DOHH2 (cell line): ENCODE results near the gene CEP20.

Experiments
- H3F3A ChIP-seq: fragments of 200-600 bp; sonication (generic), shearing (Covaris generic); 2 replicates; pipeline ENCODE4 v1.6.0; 2016; ENCODE audit warnings: antibody characterized with exemption, mild to moderate bottlenecking; ENCODE audit not compliant: control insufficient read depth, insufficient read depth
- H3K27ac ChIP-seq: fragments of 200-600 bp; sonication (generic); 2 replicates; pipeline ENCODE4 v1.5.1; 2014; ENCODE audit warnings: low read depth, mild to moderate bottlenecking, low read length, moderate library complexity
- H3K27me3 ChIP-seq: fragments of 200-600 bp; sonication (generic); 2 replicates; pipeline ENCODE4 v1.6.1; 2014; ENCODE audit warnings: mild to moderate bottlenecking, low read length, mixed read lengths; ENCODE audit not compliant: control insufficient read depth
- H3K36me3 ChIP-seq: fragments of 200-600 bp; sonication (generic); 2 replicates; pipeline ENCODE4 v1.6.1; 2014; ENCODE audit warnings: mild to moderate bottlenecking, low read length, moderate library complexity, mixed read lengths; ENCODE audit not compliant: control insufficient read depth
- H3K4me1 ChIP-seq: fragments of 200-600 bp; sonication (generic); 2 replicates; pipeline ENCODE4 v1.6.1; 2014; ENCODE audit warnings: mild to moderate bottlenecking, low read length, mixed read lengths; ENCODE audit not compliant: control insufficient read depth
- H3K4me2 ChIP-seq: fragments of 200-600 bp; sonication (generic); 2 replicates; pipeline ENCODE4 v1.6.0; 2014; ENCODE audit warnings: mild to moderate bottlenecking, low read length, moderate library complexity
- H3K4me3 ChIP-seq: fragments of 200-600 bp; sonication (generic); 2 replicates; pipeline ENCODE4 v1.5.1; 2014; ENCODE audit warnings: mild to moderate bottlenecking, low read length, mixed read lengths
- H3K79me2 ChIP-seq: fragments of 200-600 bp; sonication (generic); 2 replicates; pipeline ENCODE4 v1.6.1; 2014; ENCODE audit warnings: mild to moderate bottlenecking, low read length, mixed read lengths; ENCODE audit not compliant: control insufficient read depth
- H3K9me2 ChIP-seq: fragments of 200-600 bp; sonication (generic); replicated peaks from 2 replicates; pipeline ENCODE4 v1.6.1; 2014; ENCODE audit warnings: mild to moderate bottlenecking, low read length, mixed read lengths; ENCODE audit not compliant: control insufficient read depth
- H3K9me3 ChIP-seq: fragments of 200-600 bp; sonication (generic); 2 replicates; pipeline ENCODE4 v1.6.1; 2014; ENCODE audit warnings: antibody characterized with exemption, low read length, mixed read lengths; ENCODE audit not compliant: control insufficient read depth, insufficient read depth
- H4K20me1 ChIP-seq: fragments of 200-600 bp; sonication (generic); 2 replicates; pipeline ENCODE4 v1.6.0; 2014; ENCODE audit warnings: low read depth, mild to moderate bottlenecking, antibody characterized with exemption, low read length, moderate library complexity; ENCODE audit not compliant: control insufficient read depth, insufficient read depth
- CTCF ChIP-seq: fragments of 200-600 bp; sonication (generic); IDR thresholded peaks from one replicate; pipeline ENCODE4 v1.5.1; 2014; ENCODE audit warnings: antibody characterized with exemption, mild to moderate bottlenecking, low read depth, low read length; ENCODE audit not compliant: poor library complexity, severe bottlenecking
- EZH2phosphoT487 ChIP-seq: fragments of 200-600 bp; sonication (generic); IDR thresholded peaks from 2 replicates; pipeline ENCODE4 v1.6.1; 2017; ENCODE audit warnings: borderline replicate concordance, mild to moderate bottlenecking, antibody characterized with exemption, low read length, moderate library complexity, mixed read lengths

Gene CEP20

GRCh38 chr16:15820837-15821236 lies 67.6 kb downstream of the CEP20 start:
- Histone ChIP-seq H3K9me2 (no peaks in the 10 kb centered on the region), H3K4me2 (no peak overlapping the region), H3K79me2 (no peaks in the 10 kb centered on the region), H3K36me3 (no peaks in the 10 kb centered on the region), H3K27me3 (no peaks in the 10 kb centered on the region), H3K9me3 (peaks cover 7% of the 10 kb centered on the region), H3F3A (no peaks in the 10 kb centered on the region), H4K20me1 (no peaks in the 10 kb centered on the region), H3K4me1 (no peaks in the 10 kb centered on the region), H3K27ac (no peak overlapping the region), H3K4me3 (no peak overlapping the region)
- TF ChIP-seq EZH2phosphoT487 (no peak), CTCF (no peak)

- no peak overlapping the region for H3K27ac ChIP-seq
- no peaks in the 10 kb centered on the region for H3K36me3 ChIP-seq
- H4K20me1 ChIP-seq, result no peaks in the 10 kb centered on the region
- no peaks in the 10 kb centered on the region for H3K9me2 ChIP-seq
- TF ChIP-seq CTCF (no peak), EZH2phosphoT487 (no peak)
- no peaks in the 10 kb centered on the region for H3K4me1 ChIP-seq
- H3K4me2 ChIP-seq, result no peak overlapping the region
- H3K4me3 ChIP-seq, result no peak overlapping the region
- H3K9me3 ChIP-seq, result peaks cover 11% of the 10 kb centered on the region
- no peaks in the 10 kb centered on the region for H3F3A ChIP-seq
- no peaks in the 10 kb centered on the region for H3K79me2 ChIP-seq
- no peaks in the 10 kb centered on the region for H3K27me3 ChIP-seq
Observed at GRCh38 chr16:15819046-15819445, 69.4 kb downstream of the CEP20 start.

- no peaks in the 10 kb centered on the region for H3K79me2 ChIP-seq
- no peaks in the 10 kb centered on the region for H3K4me1 ChIP-seq
- no peak overlapping the region for H3K4me2 ChIP-seq
- H3K4me3 ChIP-seq, result no peak overlapping the region
- H4K20me1 ChIP-seq, result no peaks in the 10 kb centered on the region
- no peaks in the 10 kb centered on the region for H3K36me3 ChIP-seq
- no peaks in the 10 kb centered on the region for H3K9me2 ChIP-seq
- H3K27ac ChIP-seq, result no peak overlapping the region
- no peaks in the 10 kb centered on the region for H3K27me3 ChIP-seq
- peaks cover 11% of the 10 kb centered on the region for H3K9me3 ChIP-seq
- no peak for TF ChIP-seq EZH2phosphoT487
- TF ChIP-seq CTCF, result no peak
- H3F3A ChIP-seq, result no peaks in the 10 kb centered on the region
Observed at GRCh38 chr16:15817446-15817845, 71.0 kb downstream of the CEP20 start.

GRCh38 chr16:15816228-15816627 lies 72.2 kb downstream of the CEP20 start:
- TF ChIP-seq EZH2phosphoT487, result no peak
- TF ChIP-seq CTCF, result no peak

More at GRCh38 chr16:15816228-15816627, 72.2 kb downstream of the CEP20 start:
- Histone ChIP-seq H3K9me3 (peaks cover 11% of the 10 kb centered on the region), H3F3A (no peaks in the 10 kb centered on the region), H3K4me3 (no peak overlapping the region), H3K36me3 (no peaks in the 10 kb centered on the region), H3K9me2 (no peaks in the 10 kb centered on the region), H3K4me1 (no peaks in the 10 kb centered on the region), H3K4me2 (no peak overlapping the region), H3K27ac (no peak overlapping the region), H3K27me3 (no peaks in the 10 kb centered on the region), H4K20me1 (no peaks in the 10 kb centered on the region), H3K79me2 (no peaks in the 10 kb centered on the region)
